Measurements from ENCODE around the gene RGCC. TPM values are rescaled to one million over a fixed set of nuclear protein-coding genes. Genes with fewer than 3 reads are reported as not detected.
"Not testable (repeated sequence)": the region's sequence is repeated elsewhere in the genome, so short reads cannot be mapped to it uniquely, and the experiment has no call there.

RGCC gene
- polyA plus RNA-seq (ENCODE audit: insufficient read length): 17.1 TPM

GRCh38 chr13:41456768-41457588 lies at the start of gene RGCC:
Gene RGCC (plus strand): TSS chr13:41457550. CDS start chr13:41457708, 158 bp downstream.
- no peak for DNase-seq (ENCODE audit: low read depth)

GRCh38 chr13:41408121-41408520 lies 49.2 kb upstream of the RGCC start:
- no peak for DNase-seq (ENCODE audit: low read depth)

- DNase-seq (ENCODE audit: low read depth): no peak
Observed at GRCh38 chr13:41408746-41409145, 48.6 kb upstream of the RGCC start.

- DNase-seq (ENCODE audit: low read depth): no peak
Observed at GRCh38 chr13:41409611-41410010, 47.7 kb upstream of the RGCC start.

- no peak for DNase-seq (ENCODE audit: low read depth)
Observed at GRCh38 chr13:41411060-41411459, 46.3 kb upstream of the RGCC start.

GRCh38 chr13:41411522-41411921 lies 45.8 kb upstream of the RGCC start:
- DNase-seq (ENCODE audit: low read depth): no peak

- no peak for DNase-seq (ENCODE audit: low read depth)
Observed at GRCh38 chr13:41413872-41414271, 43.5 kb upstream of the RGCC start.

GRCh38 chr13:41416276-41416675 lies 41.1 kb upstream of the RGCC start:
- DNase-seq (ENCODE audit: low read depth): no peak

GRCh38 chr13:41418027-41418426 lies 39.3 kb upstream of the RGCC start:
- no peak for DNase-seq (ENCODE audit: low read depth)

GRCh38 chr13:41418731-41419130 lies 38.6 kb upstream of the RGCC start:
- no peak for DNase-seq (ENCODE audit: low read depth)

GRCh38 chr13:41419206-41419605 lies 38.1 kb upstream of the RGCC start:
- DNase-seq (ENCODE audit: low read depth): no peak

GRCh38 chr13:41420146-41420545 lies 37.2 kb upstream of the RGCC start:
- no peak for DNase-seq (ENCODE audit: low read depth)

- not testable (repeated sequence) for DNase-seq (ENCODE audit: low read depth)
Observed at GRCh38 chr13:41421330-41421729, 36.0 kb upstream of the RGCC start.

GRCh38 chr13:41421983-41422382 lies 35.4 kb upstream of the RGCC start:
- not testable (repeated sequence) for DNase-seq (ENCODE audit: low read depth)

- not testable (repeated sequence) for DNase-seq (ENCODE audit: low read depth)
Observed at GRCh38 chr13:41423259-41423658, 34.1 kb upstream of the RGCC start.

GRCh38 chr13:41424675-41425074 lies 32.7 kb upstream of the RGCC start:
- DNase-seq (ENCODE audit: low read depth): not testable (repeated sequence)

GRCh38 chr13:41426047-41426446 lies 31.3 kb upstream of the RGCC start:
- no peak for DNase-seq (ENCODE audit: low read depth)

- DNase-seq (ENCODE audit: low read depth): no peak
Observed at GRCh38 chr13:41427666-41428065, 29.7 kb upstream of the RGCC start.

GRCh38 chr13:41428155-41428554 lies 29.2 kb upstream of the RGCC start:
- no peak for DNase-seq (ENCODE audit: low read depth)

- not testable (repeated sequence) for DNase-seq (ENCODE audit: low read depth)
Observed at GRCh38 chr13:41434030-41434429, 23.3 kb upstream of the RGCC start.

GRCh38 chr13:41434831-41435520 lies 22.4 kb upstream of the RGCC start:
- DNase-seq (ENCODE audit: low read depth): no peak

GRCh38 chr13:41443969-41444368 lies 13.4 kb upstream of the RGCC start:
- DNase-seq (ENCODE audit: low read depth): no peak

GRCh38 chr13:41452462-41452861 lies 4.9 kb upstream of the RGCC start:
- DNase-seq (ENCODE audit: low read depth): no peak
